ENCODE measurements around the gene GLIS1.

GLIS1 gene

GRCh38 chr1:53606651-53607051, 132.3 kb downstream of the GLIS1 start:
- DNase-seq: no peak

- DNase-seq: no peak
Observed at GRCh38 chr1:53606197-53606596, 132.8 kb downstream of the GLIS1 start.

- DNase-seq: no peak
Observed at GRCh38 chr1:53605181-53605580, 133.8 kb downstream of the GLIS1 start.

- DNase-seq: no peak
Observed at GRCh38 chr1:53604291-53604919, 134.6 kb downstream of the GLIS1 start.

- DNase-seq: no peak
Observed at GRCh38 chr1:53603431-53603830, 135.5 kb downstream of the GLIS1 start.

- no peak for DNase-seq
Observed at GRCh38 chr1:53601867-53602775, 136.8 kb downstream of the GLIS1 start.

GRCh38 chr1:53601031-53601745, 137.8 kb downstream of the GLIS1 start:
- DNase-seq: no peak

- DNase-seq: no peak
Observed at GRCh38 chr1:53600561-53600960, 138.4 kb downstream of the GLIS1 start.

GRCh38 chr1:53600001-53600400, 139.0 kb downstream of the GLIS1 start:
- DNase-seq: no peak

- DNase-seq: no peak
Observed at GRCh38 chr1:53599481-53599880, 139.5 kb downstream of the GLIS1 start.

GRCh38 chr1:53598966-53599365, 140.0 kb downstream of the GLIS1 start:
- no peak for DNase-seq

- no peak for DNase-seq
Observed at GRCh38 chr1:53595906-53596305, 143.1 kb downstream of the GLIS1 start.

GRCh38 chr1:53594391-53595180, 144.4 kb downstream of the GLIS1 start:
- DNase-seq: no peak

- no peak for DNase-seq
Observed at GRCh38 chr1:53593758-53594380, 145.1 kb downstream of the GLIS1 start.

GRCh38 chr1:53592985-53593757, 145.8 kb downstream of the GLIS1 start:
- no peak for DNase-seq

GRCh38 chr1:53592521-53592982, 146.4 kb downstream of the GLIS1 start:
- no peak for DNase-seq

GRCh38 chr1:53591924-53592323, 147.0 kb downstream of the GLIS1 start:
- no peak for DNase-seq

GRCh38 chr1:53590531-53591515, 148.1 kb downstream of the GLIS1 start:
- no peak for DNase-seq

- DNase-seq: no peak
Observed at GRCh38 chr1:53590104-53590503, 148.9 kb downstream of the GLIS1 start.

All from activated T-cell treated with anti-CD3 and anti-CD28 coated beads for 4 hours (primary cell).